NOMO-1 treated with dmso at 0.1 percent for 144 hours (cell line): ENCODE measurements around the gene SERAC1.
"Not testable (repeated sequence)": the region's sequence is repeated elsewhere in the genome, so short reads cannot be mapped to it uniquely, and the experiment has no call there.

Experiments
- DNase-seq: peaks from one replicate; lab custom pipeline; 2025; ENCODE audit not compliant: unreplicated experiment; lab: John Stamatoyannopoulos, UW

Gene SERAC1

GRCh38 chr6:158168040-158168289 is at the start of gene SERAC1:
TSS of gene SERAC1 (minus strand) at chr6:158168262. CDS start at chr6:158158363, 9,899 bp downstream.
- DNase-seq = no peak

GRCh38 chr6:158213925-158214674 is 46.0 kb upstream of the SERAC1 start:
- DNase-seq = peak; percentile 45

- DNase-seq = no peak
Measured at GRCh38 chr6:158211273-158212055, 43.4 kb upstream of the SERAC1 start.

GRCh38 chr6:158209582-158210333 is 41.7 kb upstream of the SERAC1 start:
- DNase-seq = not testable (repeated sequence)

- DNase-seq = not testable (repeated sequence)
Measured at GRCh38 chr6:158208226-158209030, 40.4 kb upstream of the SERAC1 start.

- no peak for DNase-seq
Measured at GRCh38 chr6:158207422-158207788, 39.3 kb upstream of the SERAC1 start.

- no peak for DNase-seq
Measured at GRCh38 chr6:158206740-158207421, 38.8 kb upstream of the SERAC1 start.

- DNase-seq = no peak
Measured at GRCh38 chr6:158205169-158205944, 37.3 kb upstream of the SERAC1 start.

- DNase-seq = no peak
Measured at GRCh38 chr6:158198461-158198860, 30.4 kb upstream of the SERAC1 start.

- no peak for DNase-seq
Measured at GRCh38 chr6:158194487-158195280, 26.6 kb upstream of the SERAC1 start.

- no peak for DNase-seq
Measured at GRCh38 chr6:158191761-158192160, 23.7 kb upstream of the SERAC1 start.

GRCh38 chr6:158191032-158191431 is 23.0 kb upstream of the SERAC1 start:
- DNase-seq = no peak

- DNase-seq = no peak
Measured at GRCh38 chr6:158188591-158188990, 20.5 kb upstream of the SERAC1 start.

GRCh38 chr6:158185729-158186456 is 17.8 kb upstream of the SERAC1 start:
- no peak for DNase-seq

- DNase-seq = no peak
Measured at GRCh38 chr6:158184608-158185007, 16.5 kb upstream of the SERAC1 start.

GRCh38 chr6:158183174-158183972 is 15.3 kb upstream of the SERAC1 start:
- DNase-seq = not testable (repeated sequence)

GRCh38 chr6:158177712-158178111 is 9.7 kb upstream of the SERAC1 start:
- not testable (repeated sequence) for DNase-seq
